Measurements from ENCODE around the gene HASPIN. TPM values are rescaled to one million over a fixed set of nuclear protein-coding genes. Genes with fewer than 3 reads are reported as not detected.

HASPIN gene
- total RNA-seq, 1 experiment from 2014 or later: 30.1 TPM

- Histone ChIP-seq H3K27me3 (replicated peaks; ENCODE audit: insufficient read depth, low read depth, low read length, poor library complexity) (no peaks in the 10 kb centered on the region), H3K27ac (ENCODE audit: low read depth, low read length, poor library complexity, severe bottlenecking) (no peak overlapping the region), H3K9me3 (ENCODE audit: low read depth, low read length, poor library complexity, severe bottlenecking) (no peaks in the 10 kb centered on the region), H3K4me3 (ENCODE audit: low read depth, low read length, poor library complexity, severe bottlenecking) (no peak overlapping the region), H3K36me3 (ENCODE audit: insufficient read depth, low read length, poor library complexity, severe bottlenecking) (no peaks in the 10 kb centered on the region), H3K4me1 (ENCODE audit: insufficient read depth, low read length, poor library complexity, severe bottlenecking) (no peaks in the 10 kb centered on the region)
- CTCF ChIA-PET: no interaction called here
- no peak for TF ChIP-seq EZH2 (IDR thresholded peaks at IDR 0.05; ENCODE audit: borderline replicate concordance, low read depth, low read length, poor library complexity, severe bottlenecking)
- TF ChIP-seq CTCF (conservative IDR thresholded peaks at IDR 0.05; ENCODE audit: low read depth, low read length): no peak
- DNase-seq (ENCODE audit: low spot score): no peak
- no TSS peak for BruUV-seq (replicated peaks)
- POLR2A ChIA-PET (ENCODE audit: low non-redundant PET): no interaction called here
- intact Hi-C loops (cut with micrococcal nuclease; ENCODE audit: unreplicated experiment): no loop called here
Measured at GRCh38 chr17:3768341-3768740, 44.6 kb downstream of the HASPIN start.

- intact Hi-C loops (cut with micrococcal nuclease; ENCODE audit: unreplicated experiment): no loop called here
- H3K27me3 ChIP-seq (replicated peaks; ENCODE audit: insufficient read depth, low read depth, low read length, poor library complexity): no peaks in the 10 kb centered on the region
- H3K9me3 ChIP-seq (ENCODE audit: low read depth, low read length, poor library complexity, severe bottlenecking): no peaks in the 10 kb centered on the region
- BruUV-seq (replicated peaks): no TSS peak
- no peaks in the 10 kb centered on the region for H3K36me3 ChIP-seq (ENCODE audit: insufficient read depth, low read length, poor library complexity, severe bottlenecking)
- DNase-seq (ENCODE audit: low spot score): no peak
- no peak overlapping the region for H3K4me3 ChIP-seq (ENCODE audit: low read depth, low read length, poor library complexity, severe bottlenecking)
- CTCF ChIA-PET: no interaction called here
- TF ChIP-seq EZH2 (IDR thresholded peaks at IDR 0.05; ENCODE audit: borderline replicate concordance, low read depth, low read length, poor library complexity, severe bottlenecking) (no peak), CTCF (conservative IDR thresholded peaks at IDR 0.05; ENCODE audit: low read depth, low read length) (no peak)
- no peak overlapping the region for H3K27ac ChIP-seq (ENCODE audit: low read depth, low read length, poor library complexity, severe bottlenecking)
- POLR2A ChIA-PET (ENCODE audit: low non-redundant PET): no interaction called here
- no peaks in the 10 kb centered on the region for H3K4me1 ChIP-seq (ENCODE audit: insufficient read depth, low read length, poor library complexity, severe bottlenecking)
Measured at GRCh38 chr17:3768769-3769168, 45.1 kb downstream of the HASPIN start.

GRCh38 chr17:3770466-3770865 lies 46.8 kb downstream of the HASPIN start:
- no peaks in the 10 kb centered on the region for H3K9me3 ChIP-seq (ENCODE audit: low read depth, low read length, poor library complexity, severe bottlenecking)
- ChIA-PET CTCF (no interaction called here), POLR2A (ENCODE audit: low non-redundant PET) (no interaction called here)
- no peaks in the 10 kb centered on the region for H3K36me3 ChIP-seq (ENCODE audit: insufficient read depth, low read length, poor library complexity, severe bottlenecking)
- H3K4me1 ChIP-seq (ENCODE audit: insufficient read depth, low read length, poor library complexity, severe bottlenecking): no peaks in the 10 kb centered on the region
- TF ChIP-seq EZH2 (IDR thresholded peaks at IDR 0.05; ENCODE audit: borderline replicate concordance, low read depth, low read length, poor library complexity, severe bottlenecking) (no peak), CTCF (conservative IDR thresholded peaks at IDR 0.05; ENCODE audit: low read depth, low read length) (no peak)
- intact Hi-C loops (cut with micrococcal nuclease; ENCODE audit: unreplicated experiment): no loop called here
- no TSS peak for BruUV-seq (replicated peaks)
- no peak for DNase-seq (ENCODE audit: low spot score)
- no peak overlapping the region for H3K4me3 ChIP-seq (ENCODE audit: low read depth, low read length, poor library complexity, severe bottlenecking)
- H3K27ac ChIP-seq (ENCODE audit: low read depth, low read length, poor library complexity, severe bottlenecking): no peak overlapping the region
- no peaks in the 10 kb centered on the region for H3K27me3 ChIP-seq (replicated peaks; ENCODE audit: insufficient read depth, low read depth, low read length, poor library complexity)

Data from A673 (cell line).